Endothelial cell of umbilical vein (primary cell): ENCODE data around the gene TIMM9. TPM values are rescaled to one million over a fixed set of nuclear protein-coding genes. Genes with fewer than 3 reads are reported as not detected.

Source experiments
- BruUV-seq: library from RNA; stranded (reverse); fragments of 400-500 nt; replicated peaks from 2 replicates; lab custom pipeline; 2021; lab: Mats Ljungman, UMichigan
- CTCF ChIA-PET: fragments of 300-600, 350-600 bp; sonication (Branson Sonifier 250); formaldehyde crosslinking; loops from one replicate; lab custom pipeline; 2021; ENCODE audit warnings: antibody characterized with exemption, inconsistent platforms; lab: Charles Lee
- POLR2A ChIA-PET: fragments of 300-600, 350-600 bp; sonication (Branson Sonifier 250); formaldehyde crosslinking; loops from one replicate; lab custom pipeline; 2021; ENCODE audit warnings: antibody characterized with exemption, inconsistent platforms; lab: Charles Lee
- DNase-seq: peaks from one replicate; pipeline ENCODE4 v3.0.0-alpha.2; 2011; ENCODE audit warnings: low read depth, low spot score
- FAIRE-seq: peaks from 2 replicates; lab custom pipeline; 2011; peaks lifted over from hg19 to GRCh38; lab: Jason Lieb, UNC
- H2AFZ ChIP-seq: 2 replicates; pipeline ENCODE4 v1.6.0; 2012; ENCODE audit warnings: low read depth, low read length, control low read depth, inconsistent platforms
- H3K27ac ChIP-seq: 2 replicates; pipeline ENCODE4 v1.5.1; 2011; ENCODE audit warnings: low read depth, mild to moderate bottlenecking, control low read depth, low read length, moderate library complexity; ENCODE audit not compliant: insufficient read depth
- H3K27me3 ChIP-seq, 2 experiments: 2 replicates each; pipeline versions ENCODE4 v1.6.0 to v1.6.1; 2011; ENCODE audit warnings: low read length in 2 of 2, mixed read lengths in 1 of 2; ENCODE audit not compliant: control insufficient read depth in 2 of 2, insufficient read depth in 2 of 2
- H3K36me3 ChIP-seq, 2 experiments: 2 replicates in 1 of 2; 3 replicates in 1 of 2; pipeline ENCODE4 v1.5.1; 2011; ENCODE audit warnings: low read length in 2 of 2, mild to moderate bottlenecking in 1 of 2, moderate library complexity in 1 of 2; ENCODE audit not compliant: control insufficient read depth in 2 of 2, insufficient read depth in 2 of 2; ENCODE audit errors: extremely low read depth in 1 of 2
- H3K4me1 ChIP-seq: 3 replicates; pipeline ENCODE4 v1.5.1; 2011; ENCODE audit warnings: mild to moderate bottlenecking, low read length; ENCODE audit not compliant: control insufficient read depth, insufficient read depth; ENCODE audit errors: extremely low read depth
- H3K4me2 ChIP-seq: 2 replicates; pipeline ENCODE4 v1.6.1; 2011; ENCODE audit warnings: low read length, control low read depth, mixed read lengths; ENCODE audit not compliant: insufficient read depth
- H3K4me3 ChIP-seq, 3 experiments: fragments of 200-600 bp in 1 of 3; sonication (generic), shearing (Covaris generic) in 1 of 3; replicated peaks in 1 of 3; 2 replicates each; pipeline ENCODE4 v1.5.1; 2011 to 2016; ENCODE audit warnings: control low read depth in 3 of 3, low read length in 3 of 3, mild to moderate bottlenecking in 2 of 3, inconsistent platforms in 1 of 3, low read depth in 1 of 3, moderate library complexity in 1 of 3; ENCODE audit not compliant: insufficient read depth in 1 of 3
- H3K79me2 ChIP-seq: 2 replicates; pipeline ENCODE4 v1.6.0; 2012; ENCODE audit warnings: low read length, inconsistent platforms; ENCODE audit not compliant: control insufficient read depth, insufficient read depth
- H3K9ac ChIP-seq: replicated peaks from 2 replicates; pipeline ENCODE3; 2011; ENCODE audit warnings: low read length, control low read depth; ENCODE audit not compliant: insufficient read depth; ENCODE audit errors: extremely low read depth
- H3K9me1 ChIP-seq: replicated peaks from 3 replicates; pipeline ENCODE4 v1.6.0; 2011; ENCODE audit warnings: mild to moderate bottlenecking, low read length; ENCODE audit not compliant: control insufficient read depth, insufficient read depth; ENCODE audit errors: extremely low read depth
- H3K9me3 ChIP-seq: replicated peaks from 2 replicates; pipeline ENCODE4 v1.5.1; 2012; ENCODE audit warnings: low read length, inconsistent platforms; ENCODE audit not compliant: control insufficient read depth, insufficient read depth
- H4K20me1 ChIP-seq: replicated peaks from 2 replicates; pipeline ENCODE3; 2011; ENCODE audit warnings: mild to moderate bottlenecking, low read length; ENCODE audit not compliant: control insufficient read depth, insufficient read depth; ENCODE audit errors: extremely low read depth
- EZH2 ChIP-seq: IDR thresholded peaks from 2 replicates; pipeline ENCODE4 v1.6.1; 2012; ENCODE audit warnings: borderline replicate concordance, low read depth, mild to moderate bottlenecking, moderate library complexity, low read length, inconsistent platforms; ENCODE audit not compliant: severe bottlenecking
- FOS ChIP-seq: IDR thresholded peaks from 2 replicates; pipeline ENCODE4 v1.6.1; 2011; ENCODE audit warnings: mild to moderate bottlenecking, low read length, moderate library complexity, borderline replicate concordance; ENCODE audit not compliant: insufficient read depth
- JUN ChIP-seq: IDR thresholded peaks from 2 replicates; pipeline ENCODE4 v1.6.1; 2011; ENCODE audit warnings: borderline replicate concordance, low read depth; ENCODE audit not compliant: insufficient read length, insufficient read depth
- MAX ChIP-seq: IDR thresholded peaks from 2 replicates; pipeline ENCODE4 v1.6.1; 2011; ENCODE audit not compliant: insufficient read depth, insufficient read length
- MYC ChIP-seq: IDR thresholded peaks from one replicate; pipeline ENCODE4 v1.6.1; 2011; ENCODE audit warnings: mild to moderate bottlenecking, low read depth, low read length
- POLR2AphosphoS5 ChIP-seq: IDR thresholded peaks from 2 replicates; pipeline ENCODE4 v1.6.1; 2012; ENCODE audit warnings: low read depth, mild to moderate bottlenecking, control low read depth, low read length, moderate library complexity; ENCODE audit not compliant: insufficient read depth
- dilution Hi-C: fragments of 300-500 bp; cut with MboI; formaldehyde crosslinking; loops from one replicate; pipeline ENCODE4 v1.15.0; 2019; ENCODE audit warnings: low sequenced_read_pairs; ENCODE audit not compliant: extremely low pct_ligation_motif_present
- intact Hi-C: fragments of 100-400 bp; cut with micrococcal nuclease; formaldehyde crosslinking; loops from one replicate; pipeline ENCODE4 v1.10.0; 2022
- polyA plus RNA-seq, 4 experiments: library from polyadenylated mRNA; depleted of rRNA in 3 of 4; stranded (reverse) in 3 of 4; unstranded in 1 of 4; fragments of >200 nt; gene quantifications; 2 replicates each; pipeline versions ENCODE4 v1.2.1 to v1.2.3, GENCODE V29; 2011 to 2012; ENCODE audit warnings: missing spikeins in 1 of 4
- total RNA-seq: library from RNA; stranded (reverse); gene quantifications from 2 replicates; pipeline ENCODE4 v1.2.3, GENCODE V29; 2021

Gene TIMM9
- total and polyA plus RNA-seq, 2 donors (not counting 3 experiments of a cell fraction or from before 2014, with no cell fraction given): 20.2 to 38.0 TPM

GRCh38 chr14:58398495-58398894 is 28.8 kb downstream of the TIMM9 start:
- Histone ChIP-seq H3K27me3 (no peaks in the 10 kb centered on the region), H3K9ac (no peak overlapping the region), H3K9me3 (no peaks in the 10 kb centered on the region), H3K4me3 (no peak overlapping the region), H3K79me2 (no peaks in the 10 kb centered on the region), H4K20me1 (no peaks in the 10 kb centered on the region), H3K4me1 (peaks cover 10% of the 10 kb centered on the region), H3K9me1 (no peaks in the 10 kb centered on the region), H3K4me2 (no peak overlapping the region), H2AFZ (no peak overlapping the region), H3K27ac (no peak overlapping the region), H3K36me3 (no peaks in the 10 kb centered on the region)
- DNase-seq (no peak), FAIRE-seq (no peak)
- BruUV-seq: no TSS peak
- no peak for TF ChIP-seq EZH2
- dilution Hi-C loops: no loop called here
- CTCF ChIA-PET: interaction anchor here (1.1 kb wide), 1 partner anchor 28 kb away, joined by 3 read pairs; the partner anchor contains the start of genes KIAA0586 and TIMM9
- POLR2A ChIA-PET: no interaction called here
- intact Hi-C loops: no loop called here

- no peaks in the 10 kb centered on the region for H4K20me1 ChIP-seq
- no peak overlapping the region for H3K4me2 ChIP-seq
- H3K9ac ChIP-seq: no peak overlapping the region
- H3K79me2 ChIP-seq: no peaks in the 10 kb centered on the region
- no peaks in the 10 kb centered on the region for H3K27me3 ChIP-seq
- ChIA-PET POLR2A (no interaction called here), CTCF (interaction anchor here (1.8 kb wide), 1 partner anchor 13 kb away, joined by 10 read pairs; no protein-coding TSS in a partner anchor)
- TF ChIP-seq MYC: no peak
- TF ChIP-seq MAX: peak; percentile 18
- TF ChIP-seq FOS: no peak
- TF ChIP-seq POLR2AphosphoS5: no peak
- no peak for TF ChIP-seq JUN
- no peak overlapping the region for H3K27ac ChIP-seq
- no peak overlapping the region for H3K4me3 ChIP-seq
- no peak overlapping the region for H2AFZ ChIP-seq
- intact Hi-C loops: no loop called here
- H3K36me3 ChIP-seq: no peaks in the 10 kb centered on the region
- BruUV-seq: no TSS peak
- dilution Hi-C loops: no loop called here
- FAIRE-seq (no peak), DNase-seq (no peak)
- peaks cover 10% of the 10 kb centered on the region for H3K4me1 ChIP-seq
- H3K9me3 ChIP-seq: no peaks in the 10 kb centered on the region
- no peaks in the 10 kb centered on the region for H3K9me1 ChIP-seq
Measured at GRCh38 chr14:58397156-58397555, 30.2 kb downstream of the TIMM9 start.
